ENCODE results near the gene ANKRD23. TPM values are rescaled to one million over a fixed set of nuclear protein-coding genes. Genes with fewer than 3 reads are reported as not detected.

Gene ANKRD23
- total and polyA plus RNA-seq, 2 experiments from 2014 or later, result 1.8 to 4.4 TPM

- TF ChIP-seq EZH2phosphoT487 (IDR thresholded peaks at IDR 0.05; ENCODE audit: low read depth, severe bottlenecking, unreplicated experiment) (no peak), CTCF (IDR thresholded peaks at IDR 0.05; ENCODE audit: poor library complexity) (no peak), EZH2 (IDR thresholded peaks at IDR 0.05; ENCODE audit: borderline replicate concordance) (no peak)
- Histone ChIP-seq H3K9me3 (ENCODE audit: low read depth) (no peaks in the 10 kb centered on the region), H4K20me1 (ENCODE audit: insufficient read depth, poor library complexity, severe bottlenecking) (peaks cover 33% of the 10 kb centered on the region), H3K4me2 (peak within 1 kb of the TSS; percentile 99), H2AFZ (peak within 1 kb of the TSS; percentile 91), H3K4me3 (peak within 1 kb of the TSS; percentile 100), H3K27ac (peak within 1 kb of the TSS; percentile 100), H3K4me1 (ENCODE audit: insufficient read depth) (peaks cover 44% of the 10 kb centered on the region), H3K9me2 (replicated peaks; ENCODE audit: insufficient read depth) (no peaks in the 10 kb centered on the region), H3K27me3 (no peaks in the 10 kb centered on the region), H3K79me2 (peaks cover 47% of the 10 kb centered on the region), H3K36me3 (replicated peaks; ENCODE audit: insufficient read depth, low read depth) (no peaks in the 10 kb centered on the region)
- DNase-seq (ENCODE audit: low spot score), result peak; percentile 83
- 3% methylated on average over 24 of the region's 93 CpGs for WGBS (ENCODE audit: low lambda C conversion rate, missing lambda C conversion rate)
These were observed 26.2 kb upstream of the ANKRD23 start, which contains the start of gene SEMA4C for GRCh38 chr2:96869822-96870625. SEMA4C (minus strand) TSS chr2:96870080; CDS start chr2:96867886, 2,194 bp downstream.

GRCh38 chr2:96869281-96869821 is 25.5 kb upstream of the ANKRD23 start:
- Histone ChIP-seq H3K4me3 (peak overlapping the region; percentile 100), H3K9me3 (ENCODE audit: low read depth) (no peaks in the 10 kb centered on the region), H3K79me2 (peaks cover 54% of the 10 kb centered on the region), H3K27me3 (no peaks in the 10 kb centered on the region), H3K36me3 (replicated peaks; ENCODE audit: insufficient read depth, low read depth) (no peaks in the 10 kb centered on the region), H4K20me1 (ENCODE audit: insufficient read depth, poor library complexity, severe bottlenecking) (peaks cover 38% of the 10 kb centered on the region), H2AFZ (peak overlapping the region; percentile 91), H3K27ac (peak overlapping the region; percentile 100), H3K4me1 (ENCODE audit: insufficient read depth) (peaks cover 38% of the 10 kb centered on the region), H3K9me2 (replicated peaks; ENCODE audit: insufficient read depth) (no peaks in the 10 kb centered on the region), H3K4me2 (peak overlapping the region; percentile 99)
- WGBS (ENCODE audit: low lambda C conversion rate, missing lambda C conversion rate), result no CpG with 5 or more reads among the region's 64 CpGs
- peak; percentile 90 for DNase-seq (ENCODE audit: low spot score)
- no peak for TF ChIP-seq EZH2 (IDR thresholded peaks at IDR 0.05; ENCODE audit: borderline replicate concordance)
- no peak for TF ChIP-seq CTCF (IDR thresholded peaks at IDR 0.05; ENCODE audit: poor library complexity)
- no peak for TF ChIP-seq EZH2phosphoT487 (IDR thresholded peaks at IDR 0.05; ENCODE audit: low read depth, severe bottlenecking, unreplicated experiment)

- DNase-seq (ENCODE audit: low spot score), result peak; percentile 94
- Histone ChIP-seq H3K9me2 (replicated peaks; ENCODE audit: insufficient read depth) (no peaks in the 10 kb centered on the region), H2AFZ (peak overlapping the region; percentile 91), H3K27ac (peak overlapping the region; percentile 100), H3K79me2 (peaks cover 57% of the 10 kb centered on the region), H3K36me3 (replicated peaks; ENCODE audit: insufficient read depth, low read depth) (no peaks in the 10 kb centered on the region), H3K4me3 (peak overlapping the region; percentile 100), H3K4me1 (ENCODE audit: insufficient read depth) (peaks cover 32% of the 10 kb centered on the region), H4K20me1 (ENCODE audit: insufficient read depth, poor library complexity, severe bottlenecking) (peaks cover 43% of the 10 kb centered on the region), H3K27me3 (no peaks in the 10 kb centered on the region), H3K4me2 (peak overlapping the region; percentile 99), H3K9me3 (ENCODE audit: low read depth) (no peaks in the 10 kb centered on the region)
- TF ChIP-seq EZH2phosphoT487 (IDR thresholded peaks at IDR 0.05; ENCODE audit: low read depth, severe bottlenecking, unreplicated experiment) (no peak), CTCF (IDR thresholded peaks at IDR 0.05; ENCODE audit: poor library complexity) (peak; percentile 76), EZH2 (IDR thresholded peaks at IDR 0.05; ENCODE audit: borderline replicate concordance) (no peak)
- 1% methylated on average over 14 of the region's 76 CpGs for WGBS (ENCODE audit: low lambda C conversion rate, missing lambda C conversion rate)
These were observed 24.9 kb upstream of the ANKRD23 start for GRCh38 chr2:96868555-96869280.

Measured in hepatocyte (in vitro differentiated cells).